Heart left ventricle (tissue), 16 donors: ENCODE results near the gene VAV1. TPM values are rescaled to one million over a fixed set of nuclear protein-coding genes. Genes with fewer than 3 reads are reported as not detected.
A peak's percentile ranks its signal among the peaks of the same experiment; 100 is the strongest.
"Not testable (repeated sequence)": the region's sequence is repeated elsewhere in the genome, so short reads cannot be mapped to it uniquely, and the experiment has no call there.

Experiments
- ATAC-seq, 4 donors: fragments of 200-7000 bp; cut with Tn5 transposase; one replicate each; pipeline ENCODE4 v1.9.1; 2020 to 2022; ENCODE audit warnings: moderate library complexity in 4 of 4, mild to moderate bottlenecking in 3 of 4, moderate number of reproducible peaks in 1 of 4
- DNase-seq, 5 donors: peaks; one replicate each; pipeline ENCODE4 v3.0.0-alpha.2; 2020
- H3K27ac ChIP-seq, 12 donors: fragments of 200-600 bp; sonication (generic) in 4 of 12; one replicate each; pipeline versions ENCODE4 v1.5.0 to v1.8.0; 2016 to 2022; ENCODE audit warnings: mild to moderate bottlenecking in 2 of 12
- H3K27me3 ChIP-seq, 9 donors: fragments of 200-600 bp; sonication (generic) in 2 of 9; one replicate each; pipeline versions ENCODE4 v1.5.1 to v1.8.0; 2016 to 2022; ENCODE audit warnings: mild to moderate bottlenecking in 3 of 9
- H3K36me3 ChIP-seq, 9 donors: fragments of 200-600 bp; sonication (generic) in 2 of 9; one replicate each; pipeline versions ENCODE4 v1.5.0 to v1.8.0; 2018 to 2022; ENCODE audit warnings: mild to moderate bottlenecking in 2 of 9
- H3K4me1 ChIP-seq, 12 donors: fragments of 200-600 bp; sonication (generic) in 4 of 12; one replicate each; pipeline versions ENCODE4 v1.5.0 to v1.8.0; 2016 to 2022; ENCODE audit warnings: mild to moderate bottlenecking in 3 of 12
- H3K4me3 ChIP-seq, 12 donors: fragments of 200-600 bp; sonication (generic) in 4 of 12; one replicate each; pipeline versions ENCODE4 v1.5.0 to v1.8.0; 2017 to 2022; ENCODE audit warnings: mild to moderate bottlenecking in 9 of 12, moderate library complexity in 4 of 12
- H3K9me3 ChIP-seq, 12 donors: fragments of 200-600 bp; sonication (generic) in 4 of 12; one replicate each; pipeline versions ENCODE4 v1.5.0 to v1.8.0; 2016 to 2022; ENCODE audit warnings: mild to moderate bottlenecking in 1 of 12
- POLR2A ChIP-seq, 2 donors: fragments of 450-650 bp; IDR thresholded peaks; one replicate each; pipeline ENCODE4 v1.6.1; 2017; ENCODE audit warnings: antibody characterized with exemption in 2 of 2, mild to moderate bottlenecking in 2 of 2, moderate library complexity in 2 of 2
- WGBS, 4 donors: extraction: QIAGEN DNeasy Blood & Tissue Kit in 2 of 4; methylation state at CpG; one replicate each; pipeline versions ENCODE4 v1.1.5 to v1.1.7; 2013 to 2018; 5-methylcytosine and 5-hydroxymethylcytosine counted together
- intact Hi-C, 10 donors: fragments of 100-400 bp; cut with DNase I; formaldehyde crosslinking; loops; one replicate each; pipeline versions ENCODE4 v1.11.1 to v1.14.2; 2022
- polyA plus RNA-seq, 2 donors: library from polyadenylated mRNA; stranded (reverse); fragments of 200-250 nt; gene quantifications; one replicate each; pipeline ENCODE4 v1.2.3, GENCODE V29; 2013
- total RNA-seq, 9 donors: library from RNA; depleted of rRNA in 2 of 9; stranded (reverse); fragments of >200 nt in 2 of 9; fragmentation: NEBNext Ultra II Directional in 3 of 9; extraction: Animal tissue kit (Norgen Biotek cat#: 25700) in 3 of 9; gene quantifications; one replicate each; pipeline versions ENCODE4 v1.1.0 to v1.2.4, GENCODE V29; 2016 to 2023
- TF ChIP-seq, protein P1 (sequence below), 12 donors: fragments of 200-600 bp; sonication (generic) in 4 of 12; IDR thresholded peaks; one replicate each; pipeline versions ENCODE4 v1.5.0 to v1.8.0; 2018 to 2022; ENCODE audit warnings: antibody characterized with exemption in 12 of 12, mild to moderate bottlenecking in 5 of 12
- donor health status: ischemic (EF 13 %, LVEDD 7.1; RV severe dilation, severe dysfunction).
- donor health status: healthy with polysubstance abuse.
- donor health status: DM: no; HTN: yes; CAD: no.
- donor health status: DM: no; HTN: no; CAD: no.
- donor health status: ischemic (EF 25% LVEDD 6.9; RV normal size, moderate dysfunction).
- donor health status: ischemic (EF 25% LVEDD 5.7; RV mildly dilated, moderate dysfunction).
- donor health status: healthy.
- donor health status: DM: yes; HTN: yes; CAD: no.
- donor health status: ischemic (EF 35%, LVEDD 5.7; RV mildly dilated, moderate dysfunction).
- donor health status: nonischemic (EF 11% LVEDD 7.7; RV severe dilation, severe dysfunction).
- donor health status: DM: yes; HTN: yes; CAD: no.
- donor health status: PGD.
- donor health status: ischemic (EF 29% LVEDD 5.4; RV normal size, mild dysfunction).
- donor health status: nonischemic (EF 23%, LVEDD 6.1; RV moderate dilation, normal function).

Gene VAV1
- total and polyA plus RNA-seq, 11 donors: 0.69 to 25.6 (median 1.2) TPM

DNA sequence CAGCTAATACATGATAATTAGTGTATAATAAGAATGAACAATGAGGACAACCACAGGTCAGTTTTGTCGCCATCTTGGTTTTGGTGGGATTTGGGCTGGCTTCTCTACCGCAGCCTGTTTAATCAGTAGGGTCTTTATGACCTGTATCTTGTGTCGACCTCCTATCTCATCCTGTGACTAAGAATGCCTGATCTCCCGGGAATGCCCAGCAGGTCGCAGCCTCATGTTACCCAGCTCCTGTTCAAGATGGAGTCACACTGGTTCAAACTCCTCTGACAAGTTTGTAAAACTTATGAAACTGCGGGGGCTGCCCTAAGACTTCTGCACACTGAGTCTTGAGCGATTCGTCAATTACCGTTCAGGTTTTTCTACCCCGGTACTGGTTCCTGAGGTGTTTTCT is 93.3 kb downstream of the VAV1 start:
- TF ChIP-seq, protein P1, sequence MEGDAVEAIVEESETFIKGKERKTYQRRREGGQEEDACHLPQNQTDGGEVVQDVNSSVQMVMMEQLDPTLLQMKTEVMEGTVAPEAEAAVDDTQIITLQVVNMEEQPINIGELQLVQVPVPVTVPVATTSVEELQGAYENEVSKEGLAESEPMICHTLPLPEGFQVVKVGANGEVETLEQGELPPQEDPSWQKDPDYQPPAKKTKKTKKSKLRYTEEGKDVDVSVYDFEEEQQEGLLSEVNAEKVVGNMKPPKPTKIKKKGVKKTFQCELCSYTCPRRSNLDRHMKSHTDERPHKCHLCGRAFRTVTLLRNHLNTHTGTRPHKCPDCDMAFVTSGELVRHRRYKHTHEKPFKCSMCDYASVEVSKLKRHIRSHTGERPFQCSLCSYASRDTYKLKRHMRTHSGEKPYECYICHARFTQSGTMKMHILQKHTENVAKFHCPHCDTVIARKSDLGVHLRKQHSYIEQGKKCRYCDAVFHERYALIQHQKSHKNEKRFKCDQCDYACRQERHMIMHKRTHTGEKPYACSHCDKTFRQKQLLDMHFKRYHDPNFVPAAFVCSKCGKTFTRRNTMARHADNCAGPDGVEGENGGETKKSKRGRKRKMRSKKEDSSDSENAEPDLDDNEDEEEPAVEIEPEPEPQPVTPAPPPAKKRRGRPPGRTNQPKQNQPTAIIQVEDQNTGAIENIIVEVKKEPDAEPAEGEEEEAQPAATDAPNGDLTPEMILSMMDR (IDR thresholded peaks at IDR 0.05): no peak
- TF ChIP-seq POLR2A (IDR thresholded peaks at IDR 0.05): no peak
- no peak for ATAC-seq
- intact Hi-C loops: loop anchor here in 1 of 10 donors (2.0 kb wide), 1 partner anchor 349 kb away; no protein-coding TSS in a partner anchor

GRCh38 chr19:6866741-6867151 is 94.2 kb downstream of the VAV1 start:
- H3K27ac ChIP-seq: no peak overlapping the region
- intact Hi-C loops: no loop called here
- H3K4me1 ChIP-seq: peaks cover 0 to 25% (median 5%) of the 10 kb centered on the region in 12 donors
- ATAC-seq (no peak), DNase-seq (no peak)
- H3K27me3 ChIP-seq: peaks cover 0 to 27% (median 0%) of the 10 kb centered on the region in 9 donors
- peaks cover 0 to 5% (median 0%) of the 10 kb centered on the region in 12 donors for H3K9me3 ChIP-seq
- no peak for TF ChIP-seq POLR2A (IDR thresholded peaks at IDR 0.05)
- TF ChIP-seq, protein P1 (IDR thresholded peaks at IDR 0.05): no peak
- H3K36me3 ChIP-seq: no peaks in the 10 kb centered on the region
- WGBS, 4 donors: 61 to 74% (median 68%) methylated on average over 6 of the region's 6 CpGs
- no peak overlapping the region for H3K4me3 ChIP-seq

More for the DNA sequence above, 93.3 kb downstream of the VAV1 start:
- H3K36me3 ChIP-seq: no peaks in the 10 kb centered on the region
- WGBS, 4 donors: 65 to 73% (median 67%) methylated on average over 10 of the region's 10 CpGs
- peaks cover 0 to 27% (median 0%) of the 10 kb centered on the region in 9 donors for H3K27me3 ChIP-seq
- H3K27ac ChIP-seq: no peak overlapping the region
- H3K4me3 ChIP-seq: no peak overlapping the region
- DNase-seq: no peak
- H3K4me1 ChIP-seq: peaks cover 0 to 25% (median 5%) of the 10 kb centered on the region in 12 donors
- no peaks in the 10 kb centered on the region for H3K9me3 ChIP-seq

GRCh38 chr19:6868351-6868750 is 95.8 kb downstream of the VAV1 start:
- no peak overlapping the region for H3K27ac ChIP-seq
- ATAC-seq (no peak), DNase-seq (peak in 1 of 5 donors; percentile 41)
- H3K4me1 ChIP-seq: peaks cover 0 to 19% (median under 1%) of the 10 kb centered on the region in 12 donors
- no peaks in the 10 kb centered on the region for H3K36me3 ChIP-seq
- peaks cover 0 to 27% (median 0%) of the 10 kb centered on the region in 9 donors for H3K27me3 ChIP-seq
- TF ChIP-seq POLR2A (IDR thresholded peaks at IDR 0.05): no peak
- TF ChIP-seq, protein P1 (IDR thresholded peaks at IDR 0.05): no peak
- WGBS, 4 donors: 4 to 14% (median 10%) methylated on average over 4 of the region's 4 CpGs
- H3K9me3 ChIP-seq: peaks cover 0 to 5% (median 0%) of the 10 kb centered on the region in 12 donors
- H3K4me3 ChIP-seq: no peak overlapping the region
- intact Hi-C loops: no loop called here

DNA sequence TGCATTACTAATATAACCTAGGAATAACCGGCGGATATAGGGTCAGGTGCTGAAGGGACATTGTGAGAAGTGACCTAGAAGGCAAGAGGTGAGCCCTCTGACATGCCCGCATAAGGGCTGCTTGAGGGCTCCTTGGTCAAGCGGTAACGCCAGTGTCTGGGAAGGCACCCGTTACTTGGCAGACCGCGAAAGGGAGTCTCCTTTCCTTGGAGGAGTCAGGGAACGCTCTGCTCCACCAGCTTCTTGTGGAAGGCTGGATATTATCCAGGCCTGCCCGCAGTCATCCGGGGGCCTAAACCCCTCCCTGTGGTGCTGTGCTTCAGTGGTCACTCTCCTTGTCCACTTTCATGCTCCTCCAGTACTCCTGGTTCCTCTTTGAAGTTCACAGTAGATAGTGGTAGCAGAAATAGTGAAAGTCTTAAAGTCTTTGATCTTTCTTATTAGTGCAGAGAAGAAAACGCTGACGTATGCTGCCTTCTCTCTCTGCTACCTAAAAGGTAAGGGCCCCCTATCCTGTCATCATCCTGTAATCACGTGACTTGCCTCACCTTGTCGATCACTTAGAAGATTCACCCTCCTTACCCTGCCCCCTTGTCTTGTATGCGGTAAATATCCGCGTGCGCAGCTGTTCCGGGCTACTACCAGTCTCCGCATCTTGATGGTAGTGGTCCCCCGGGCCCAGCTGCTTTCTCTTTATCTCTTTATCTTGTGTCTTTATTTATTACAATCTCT is 96.8 kb downstream of the VAV1 start:
- ATAC-seq, H3K4me3 ChIP-seq, DNase-seq, H3K36me3 ChIP-seq, H3K27ac ChIP-seq, H3K9me3 ChIP-seq, intact Hi-C loops: not testable (repeated sequence)
- 81 to 90% (median 86%) methylated on average over 22 of the region's 22 CpGs for WGBS, 4 donors
- Histone ChIP-seq H3K27me3 (peaks cover 0 to 22% (median 0%) of the 10 kb centered on the region in 9 donors), H3K4me1 (peaks cover 0 to 18% (median 0%) of the 10 kb centered on the region in 12 donors)
